Measurements from ENCODE around the gene NRF1. TPM values are rescaled to one million over a fixed set of nuclear protein-coding genes. Genes with fewer than 3 reads are reported as not detected.

Gene NRF1
- total RNA-seq, 1 experiment from 2014 or later, result 14.0 TPM

- Histone ChIP-seq H3K27ac (ENCODE audit: low read length) (no peak overlapping the region), H3K36me3 (ENCODE audit: control insufficient read depth, insufficient read depth, low read length) (no peaks in the 10 kb centered on the region), H3K4me1 (ENCODE audit: control insufficient read depth, insufficient read depth, low read length) (peaks cover 9% of the 10 kb centered on the region), H3K4me3 (ENCODE audit: low read depth in 2 of 2, low read length in 2 of 2) (no peak overlapping the region), H3K27me3 (ENCODE audit: control insufficient read depth, insufficient read depth, low read length) (no peaks in the 10 kb centered on the region), H3K9me3 (ENCODE audit: control insufficient read depth, insufficient read depth, low read depth, low read length) (no peaks in the 10 kb centered on the region)
- intact Hi-C loops (cut with micrococcal nuclease; ENCODE audit: unreplicated experiment), result no loop called here
- in situ Hi-C loops (cut with HindIII; ENCODE audit: low pct_unique_long_range_greater_than_20kb, low sequenced_read_pairs), result no loop called here
- no TSS peak for BruUV-seq (replicated peaks)
- DNase-seq (ENCODE audit: low read depth, low spot score) (no peak), ATAC-seq (no peak)
- ChIA-PET CTCF (no interaction called here), POLR2A (no interaction called here)
- TF ChIP-seq CTCF (IDR thresholded peaks at IDR 0.05) (no peak), POLR2AphosphoS5 (IDR thresholded peaks at IDR 0.05; ENCODE audit: low read depth, low read length) (no peak), TCF7L2 (IDR thresholded peaks at IDR 0.05; ENCODE audit: low read depth, low read length) (no peak), SIN3A (IDR thresholded peaks at IDR 0.05; ENCODE audit: borderline replicate concordance, insufficient read depth, low read depth, low read length) (no peak)
- TF ChIP-seq, protein P1, sequence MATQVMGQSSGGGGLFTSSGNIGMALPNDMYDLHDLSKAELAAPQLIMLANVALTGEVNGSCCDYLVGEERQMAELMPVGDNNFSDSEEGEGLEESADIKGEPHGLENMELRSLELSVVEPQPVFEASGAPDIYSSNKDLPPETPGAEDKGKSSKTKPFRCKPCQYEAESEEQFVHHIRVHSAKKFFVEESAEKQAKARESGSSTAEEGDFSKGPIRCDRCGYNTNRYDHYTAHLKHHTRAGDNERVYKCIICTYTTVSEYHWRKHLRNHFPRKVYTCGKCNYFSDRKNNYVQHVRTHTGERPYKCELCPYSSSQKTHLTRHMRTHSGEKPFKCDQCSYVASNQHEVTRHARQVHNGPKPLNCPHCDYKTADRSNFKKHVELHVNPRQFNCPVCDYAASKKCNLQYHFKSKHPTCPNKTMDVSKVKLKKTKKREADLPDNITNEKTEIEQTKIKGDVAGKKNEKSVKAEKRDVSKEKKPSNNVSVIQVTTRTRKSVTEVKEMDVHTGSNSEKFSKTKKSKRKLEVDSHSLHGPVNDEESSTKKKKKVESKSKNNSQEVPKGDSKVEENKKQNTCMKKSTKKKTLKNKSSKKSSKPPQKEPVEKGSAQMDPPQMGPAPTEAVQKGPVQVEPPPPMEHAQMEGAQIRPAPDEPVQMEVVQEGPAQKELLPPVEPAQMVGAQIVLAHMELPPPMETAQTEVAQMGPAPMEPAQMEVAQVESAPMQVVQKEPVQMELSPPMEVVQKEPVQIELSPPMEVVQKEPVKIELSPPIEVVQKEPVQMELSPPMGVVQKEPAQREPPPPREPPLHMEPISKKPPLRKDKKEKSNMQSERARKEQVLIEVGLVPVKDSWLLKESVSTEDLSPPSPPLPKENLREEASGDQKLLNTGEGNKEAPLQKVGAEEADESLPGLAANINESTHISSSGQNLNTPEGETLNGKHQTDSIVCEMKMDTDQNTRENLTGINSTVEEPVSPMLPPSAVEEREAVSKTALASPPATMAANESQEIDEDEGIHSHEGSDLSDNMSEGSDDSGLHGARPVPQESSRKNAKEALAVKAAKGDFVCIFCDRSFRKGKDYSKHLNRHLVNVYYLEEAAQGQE (IDR thresholded peaks at IDR 0.05; ENCODE audit: insufficient read depth in 1 of 2, low read depth in 2 of 2, low read length in 1 of 2), result no peak
Measured at GRCh38 chr7:129640400-129640799, 28.9 kb downstream of the NRF1 start.

DNA sequence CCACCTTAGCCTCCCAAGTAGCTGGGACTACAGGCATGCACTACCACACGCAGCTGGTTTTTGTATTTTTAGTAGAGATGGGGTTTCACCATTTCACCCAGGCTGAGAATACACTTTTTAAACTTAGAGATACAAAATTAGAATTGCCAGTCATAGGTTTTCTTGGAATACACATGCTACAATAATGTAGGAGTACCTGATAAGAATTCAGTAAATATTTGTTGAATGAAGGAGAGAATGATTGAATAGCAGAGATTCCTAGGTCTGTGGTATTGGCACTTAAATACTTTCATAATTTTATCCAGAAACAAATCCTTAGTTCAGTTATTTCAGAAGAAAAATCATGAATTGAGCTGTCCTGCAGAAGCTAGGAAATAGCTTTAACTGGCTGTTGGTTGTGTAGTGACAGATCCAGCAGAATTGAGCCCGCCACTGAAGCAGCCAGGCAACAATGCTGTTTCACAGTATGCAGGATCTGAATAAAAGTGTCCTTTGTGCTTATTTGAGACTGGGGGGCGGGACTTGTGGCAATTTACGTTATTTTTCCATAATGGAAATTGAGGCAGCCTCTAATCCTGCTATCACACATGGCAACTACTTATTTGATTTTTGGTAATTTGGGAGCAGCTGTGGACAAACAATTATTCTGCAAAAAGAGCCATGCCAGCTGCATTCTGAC is 31.5 kb downstream of the NRF1 start:
- ChIA-PET CTCF (interaction anchor here (0.5 to 1.4 kb wide), 4 partner anchors 126 to 320 kb away, joined by 3 to 5 read pairs (median 4); no protein-coding TSS in a partner anchor), POLR2A (interaction anchor here (0.7 kb wide), 1 partner anchor 101 kb away, joined by 3 read pairs; no protein-coding TSS in a partner anchor)
- ATAC-seq, result no peak
- no peaks in the 10 kb centered on the region for H3K9me3 ChIP-seq (ENCODE audit: control insufficient read depth, insufficient read depth, low read depth, low read length)
- H3K27me3 ChIP-seq (ENCODE audit: control insufficient read depth, insufficient read depth, low read length), result no peaks in the 10 kb centered on the region
- no peak for DNase-seq (ENCODE audit: low read depth, low spot score)
- intact Hi-C loops (cut with micrococcal nuclease; ENCODE audit: unreplicated experiment), result no loop called here
- no peaks in the 10 kb centered on the region for H3K36me3 ChIP-seq (ENCODE audit: control insufficient read depth, insufficient read depth, low read length)
- H3K4me3 ChIP-seq (ENCODE audit: low read depth in 2 of 2, low read length in 2 of 2), result no peak overlapping the region
- in situ Hi-C loops (cut with HindIII; ENCODE audit: low pct_unique_long_range_greater_than_20kb, low sequenced_read_pairs), result no loop called here
- TF ChIP-seq SIN3A (IDR thresholded peaks at IDR 0.05; ENCODE audit: borderline replicate concordance, insufficient read depth, low read depth, low read length) (no peak), TCF7L2 (IDR thresholded peaks at IDR 0.05; ENCODE audit: low read depth, low read length) (no peak), CTCF (IDR thresholded peaks at IDR 0.05) (no peak), POLR2AphosphoS5 (IDR thresholded peaks at IDR 0.05; ENCODE audit: low read depth, low read length) (no peak)
- TF ChIP-seq, protein P1 (IDR thresholded peaks at IDR 0.05; ENCODE audit: insufficient read depth in 1 of 2, low read depth in 2 of 2, low read length in 1 of 2), result no peak
- BruUV-seq (replicated peaks), result no TSS peak
- no peak overlapping the region for H3K27ac ChIP-seq (ENCODE audit: low read length)
- H3K4me1 ChIP-seq (ENCODE audit: control insufficient read depth, insufficient read depth, low read length), result peaks cover 9% of the 10 kb centered on the region
